K562 (cell line): ENCODE results near the gene RAB2B. TPM values are rescaled to one million over a fixed set of nuclear protein-coding genes. Genes with fewer than 3 reads are reported as not detected.
"Not testable (repeated sequence)": the region's sequence is repeated elsewhere in the genome, so short reads cannot be mapped to it uniquely, and the experiment has no call there.

Experiments
- ATAC-seq: fragments of 200-7000 bp; cut with Tn5 transposase; 3 replicates; pipeline ENCODE4 v1.9.1; 2020; ENCODE audit warnings: moderate library complexity
- BruUV-seq: library from RNA; stranded (reverse); fragments of 400-500 nt; replicated peaks from 2 replicates; lab custom pipeline; 2021; lab: Mats Ljungman, UMichigan
- CTCF ChIA-PET: fragments of 300-600 bp; formaldehyde crosslinking; extraction: SDS; loops from one replicate; lab custom pipeline; 2021; ENCODE audit warnings: low intra/inter-chr PET ratio; lab: Yijun Ruan, JAX
- POLR2A ChIA-PET: fragments of 300-600, 350-650 bp; sonication (Branson Sonifier 250); formaldehyde crosslinking; extraction: SDS; loops from one replicate; lab custom pipeline; 2021; ENCODE audit warnings: antibody characterized with exemption, inconsistent platforms; lab: Yijun Ruan, JAX
- DNase-seq, 4 experiments: peaks; one replicate each; pipeline versions ENCODE4 v3.0.0 to v3.0.0-alpha.2; 2011 to 2018; ENCODE audit warnings: low spot score in 3 of 4, mixed read lengths in 3 of 4; ENCODE audit errors: extremely low read depth in 1 of 4
- FAIRE-seq: peaks from 2 replicates; lab custom pipeline; 2011; peaks lifted over from hg19 to GRCh38; lab: Jason Lieb, UNC
- H2AFZ ChIP-seq: 2 replicates; pipeline ENCODE4 v1.6.0; 2011; ENCODE audit warnings: low read depth, low read length, control low read depth, inconsistent platforms
- H3K27ac ChIP-seq: fragments of 200-600 bp; 3 replicates; pipeline ENCODE4 v1.8.0; 2011; ENCODE audit warnings: low read depth, mild to moderate bottlenecking, control low read depth, inconsistent platforms, low read length, moderate library complexity, mixed read lengths; ENCODE audit errors: extremely low read depth
- H3K27me3 ChIP-seq, 2 experiments: fragments of 300-600 bp in 1 of 2; 2 replicates in 1 of 2; 3 replicates in 1 of 2; pipeline versions ENCODE4 v1.6.0 to v1.8.0; 2011; ENCODE audit warnings: inconsistent platforms in 2 of 2, low read length in 2 of 2, mild to moderate bottlenecking in 1 of 2, mixed read lengths in 1 of 2, moderate library complexity in 1 of 2; ENCODE audit not compliant: control insufficient read depth in 2 of 2, insufficient read depth in 2 of 2
- H3K36me3 ChIP-seq: fragments of 300-600 bp; 3 replicates; pipeline ENCODE4 v1.8.0; 2011; ENCODE audit warnings: mild to moderate bottlenecking, low read length, inconsistent platforms; ENCODE audit not compliant: control insufficient read depth, insufficient read depth
- H3K4me1 ChIP-seq, 2 experiments: fragments of 200-600 bp in 1 of 2; replicated peaks in 1 of 2; 2 replicates in 1 of 2; 3 replicates in 1 of 2; pipeline versions ENCODE4 v1.5.1 to v1.8.0; 2011; ENCODE audit warnings: inconsistent platforms in 2 of 2, low read length in 2 of 2, mild to moderate bottlenecking in 1 of 2, mixed read lengths in 1 of 2, moderate library complexity in 1 of 2; ENCODE audit not compliant: control insufficient read depth in 2 of 2, insufficient read depth in 2 of 2
- H3K4me2 ChIP-seq: 2 replicates; pipeline ENCODE4 v1.6.1; 2011; ENCODE audit warnings: low read length, control low read depth, inconsistent platforms, mixed read lengths; ENCODE audit not compliant: insufficient read depth
- H3K4me3 ChIP-seq: fragments of 200-600 bp; sonication (generic), shearing (Covaris generic); 2 replicates; pipeline ENCODE4 v1.5.1; 2016; ENCODE audit warnings: control low read depth, inconsistent platforms
- H3K79me2 ChIP-seq: fragments of 200-600 bp; 3 replicates; pipeline ENCODE4 v1.8.0; 2011; ENCODE audit warnings: low read length, inconsistent platforms; ENCODE audit not compliant: control insufficient read depth, insufficient read depth
- H3K9ac ChIP-seq, 2 experiments: 2 replicates each; pipeline versions ENCODE4 v1.6.0 to v1.6.1; 2011; ENCODE audit warnings: low read depth in 2 of 2, low read length in 2 of 2, control low read depth in 1 of 2, inconsistent platforms in 1 of 2, mild to moderate bottlenecking in 1 of 2, mixed read lengths in 1 of 2; ENCODE audit not compliant: insufficient read depth in 1 of 2
- H3K9me1 ChIP-seq: one replicate; pipeline ENCODE4 v1.6.0; 2011; ENCODE audit warnings: inconsistent platforms, mild to moderate bottlenecking, low read length, moderate library complexity; ENCODE audit not compliant: control insufficient read depth, insufficient read depth
- H3K9me3 ChIP-seq: replicated peaks from 2 replicates; pipeline ENCODE4 v1.5.1; 2011; ENCODE audit warnings: low read depth, low read length, inconsistent platforms; ENCODE audit not compliant: control insufficient read depth, insufficient read depth
- H4K20me1 ChIP-seq: replicated peaks from 2 replicates; pipeline ENCODE4 v1.6.1; 2011; ENCODE audit warnings: low read length, inconsistent platforms, mixed read lengths; ENCODE audit not compliant: control insufficient read depth, insufficient read depth
- CC2D1A ChIP-seq: fragments of 450-650 bp; IDR thresholded peaks from 2 replicates; pipeline ENCODE4 v1.6.1; 2017; ENCODE audit warnings: mild to moderate bottlenecking
- CEBPG ChIP-seq, 3 experiments: fragments of 200-800 bp in 1 of 3; sonication (Bioruptor generic) in 1 of 3; sonication (generic) in 1 of 3; formaldehyde crosslinking in 1 of 3; IDR thresholded peaks in 2 of 3; conservative IDR thresholded peaks in 1 of 3; 2 replicates each; pipeline versions ENCODE4 v1.6.1 to v1.8.0; 2016 to 2022; ENCODE audit warnings: missing compliant biosample characterization in 2 of 3, missing genetic modification characterization in 2 of 3, mild to moderate bottlenecking in 1 of 3, missing genetic modification reagents in 1 of 3
- KLF6 ChIP-seq: fragments of 250-450 bp; sonication (Bioruptor Pico); IDR thresholded peaks from 2 replicates; pipeline ENCODE4 v1.4.0; 2020; ENCODE audit warnings: mild to moderate bottlenecking, moderate library complexity, borderline replicate concordance
- SIX5 ChIP-seq, 2 experiments: IDR thresholded peaks; 2 replicates each; pipeline ENCODE4 v1.6.1; 2011; ENCODE audit warnings: low read length in 2 of 2, borderline replicate concordance in 1 of 2, low read depth in 1 of 2, mild to moderate bottlenecking in 1 of 2, moderate library complexity in 1 of 2; ENCODE audit not compliant: insufficient read depth in 1 of 2
- SMARCE1 ChIP-seq: fragments of 450-650 bp; IDR thresholded peaks from 2 replicates; pipeline ENCODE4 v1.7.1; 2016; ENCODE audit warnings: mild to moderate bottlenecking
- ZNF408 ChIP-seq: fragments of 250-450 bp; sonication (Bioruptor Pico); IDR thresholded peaks from 2 replicates; pipeline ENCODE4 v1.4.0; 2020; ENCODE audit warnings: low read depth, mild to moderate bottlenecking, moderate library complexity
- WGBS: fragments of 100-300 bp; shearing (Covaris generic); methylation state at CpG from one replicate; pipeline ENCODE4 v1.1.6; 2016; ENCODE audit warnings: low coverage, mixed read lengths; ENCODE audit not compliant: insufficient coverage; ENCODE audit errors: missing lambda C conversion rate; 5-methylcytosine and 5-hydroxymethylcytosine counted together
- in situ Hi-C: fragments of 300-500 bp; cut with MboI; formaldehyde crosslinking; loops from 4 replicates; pipeline ENCODE4 v1.15.0; 2018; ENCODE audit warnings: inconsistent platforms, mixed read lengths
- intact Hi-C: fragments of 100-400 bp; cut with micrococcal nuclease; formaldehyde crosslinking; loops from 2 replicates; pipeline ENCODE4 v1.14.2; 2022
- polyA plus RNA-seq, 8 experiments: library from polyadenylated mRNA; depleted of rRNA in 4 of 8; stranded (reverse) in 5 of 8; unstranded in 3 of 8; fragments of >200 nt; fragmentation: Nextera tagmentation in 2 of 8; fragmentation: Illumina TruSeq in 1 of 8; extraction: Ambion mirVana in 2 of 8; extraction: Trizol in 1 of 8; gene quantifications; 2 replicates each; pipeline versions ENCODE4 v1.2.1 to v1.2.3, GENCODE V29; 2011 to 2014; ENCODE audit warnings: inconsistent platforms in 1 of 8, missing spikeins in 1 of 8
- total RNA-seq, 7 experiments: library from RNA; depleted of rRNA in 6 of 7; stranded (reverse); fragments of >200 nt in 6 of 7; fragmentation: Illumina TruSeq in 2 of 7; extraction: Trizol in 2 of 7; gene quantifications; 2 replicates each; pipeline versions ENCODE4 v1.2.1 to v1.2.3, GENCODE V29; 2011 to 2021; ENCODE audit warnings: low replicate concordance in 1 of 7
- TF ChIP-seq, protein P1 (sequence below): fragments of 250-450 bp; sonication (Bioruptor Pico); IDR thresholded peaks from 2 replicates; pipeline ENCODE4 v1.5.0; 2021
- TF ChIP-seq, protein P2 (sequence below), 2 experiments: IDR thresholded peaks; 2 replicates each; pipeline ENCODE4 v1.6.1; 2011; ENCODE audit warnings: borderline replicate concordance in 1 of 2, control low read depth in 1 of 2, low read depth in 1 of 2, low read length in 1 of 2, mild to moderate bottlenecking in 1 of 2, mixed read lengths in 1 of 2, moderate library complexity in 1 of 2; ENCODE audit not compliant: insufficient read depth in 1 of 2, insufficient read length in 1 of 2, poor library complexity in 1 of 2, severe bottlenecking in 1 of 2; ENCODE audit errors: extremely low read depth in 1 of 2
- TF ChIP-seq, protein P3 (sequence below): fragments of 200-800 bp; sonication (Bioruptor generic); IDR thresholded peaks from 2 replicates; pipeline ENCODE4 v1.6.1; 2017; ENCODE audit warnings: missing genetic modification characterization, missing compliant biosample characterization

RAB2B gene
- total and polyA plus RNA-seq, 9 of the 15 experiments (the other 6 are each of a cell fraction or from before 2014, with no cell fraction given) = 4.6 to 19.8 (median 9.8) TPM

DNA sequence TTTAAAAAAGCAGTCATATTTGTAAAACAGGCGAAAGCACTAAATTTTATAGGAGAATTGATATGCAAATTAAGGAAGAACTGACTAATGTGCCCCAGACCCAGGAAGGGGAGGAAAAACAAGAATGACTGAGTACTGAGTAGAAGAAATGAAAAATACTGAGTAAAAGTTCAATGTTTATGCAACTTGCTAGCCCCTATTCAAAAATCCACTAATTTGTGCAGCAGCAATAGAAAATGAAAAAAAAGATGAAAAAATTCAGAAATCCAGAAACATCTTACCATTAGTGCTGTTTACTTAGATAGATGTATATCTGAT lies 26.9 kb downstream of the RAB2B start (continued):
- TF ChIP-seq, protein P1, sequence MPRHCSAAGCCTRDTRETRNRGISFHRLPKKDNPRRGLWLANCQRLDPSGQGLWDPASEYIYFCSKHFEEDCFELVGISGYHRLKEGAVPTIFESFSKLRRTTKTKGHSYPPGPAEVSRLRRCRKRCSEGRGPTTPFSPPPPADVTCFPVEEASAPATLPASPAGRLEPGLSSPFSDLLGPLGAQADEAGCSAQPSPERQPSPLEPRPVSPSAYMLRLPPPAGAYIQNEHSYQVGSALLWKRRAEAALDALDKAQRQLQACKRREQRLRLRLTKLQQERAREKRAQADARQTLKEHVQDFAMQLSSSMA (CRISPR knock-in tag) = no peak

DNA sequence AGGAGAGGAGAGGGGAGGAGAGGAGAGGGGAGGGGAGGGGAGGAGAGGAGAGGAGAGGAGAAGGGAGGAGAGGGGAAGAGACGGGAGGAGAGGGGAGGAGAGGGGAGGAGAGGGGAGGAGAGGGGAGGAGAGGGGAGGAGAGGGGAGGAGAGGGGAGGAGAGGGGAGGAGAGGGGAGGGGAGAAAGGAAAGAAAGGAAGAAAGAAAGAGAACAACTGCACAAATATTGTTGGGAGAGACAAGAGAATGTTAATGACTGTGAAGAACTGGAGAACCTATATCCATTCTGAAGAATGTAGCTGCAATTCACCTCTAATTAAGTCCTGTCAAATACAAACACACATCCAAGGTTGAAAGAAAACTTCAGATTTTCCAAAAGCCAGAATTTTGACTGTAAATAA lies 34.1 kb downstream of the RAB2B start:
- BruUV-seq, intact Hi-C loops, H3K4me3 ChIP-seq, H3K27ac ChIP-seq, CTCF ChIA-PET, H3K9ac ChIP-seq, ATAC-seq, H2AFZ ChIP-seq, DNase-seq, H3K9me3 ChIP-seq, H3K27me3 ChIP-seq, H3K4me2 ChIP-seq, FAIRE-seq, in situ Hi-C loops, H3K36me3 ChIP-seq, H3K9me1 ChIP-seq, H4K20me1 ChIP-seq: not testable (repeated sequence)
- Histone ChIP-seq H3K4me1 (peaks cover 13 to 15% of the 10 kb centered on the region in 2 experiments; a peak in 3 of 5 replicates), H3K79me2 (peaks cover 78% of the 10 kb centered on the region)
- no CpG with 5 or more reads among the region's 1 CpG for WGBS
- POLR2A ChIA-PET = interaction anchor here (1.2 kb wide), 1 partner anchor 12 kb away, joined by 6 read pairs; no protein-coding TSS in a partner anchor

DNA sequence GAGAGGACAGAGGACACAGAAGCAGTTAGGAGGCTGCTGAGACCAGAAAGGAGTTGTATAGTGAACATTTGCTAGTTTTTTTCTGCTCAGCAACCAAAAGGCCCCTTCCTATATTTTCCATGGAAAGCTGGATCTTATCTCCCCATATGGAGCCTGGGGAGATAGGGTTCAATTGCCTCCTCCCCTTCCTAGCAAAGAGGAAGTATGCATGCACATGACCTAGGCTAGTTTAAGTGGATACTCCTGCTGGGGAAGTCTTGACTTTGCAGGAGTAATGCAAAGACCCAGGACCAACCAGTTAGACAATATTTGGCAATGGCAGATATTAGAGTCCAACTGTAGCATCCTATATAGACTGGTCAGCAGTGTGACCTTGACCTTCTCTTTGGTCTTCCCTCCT lies 35.9 kb downstream of the RAB2B start:
- Histone ChIP-seq H3K9ac (peak overlapping the region in 1 of 2 experiments; percentile 1; a peak in 1 of 4 replicates), H3K27ac (peak overlapping the region; percentile 7), H3K36me3 (0 out of 3 replicates have a peak, but pooled peaks cover 3% of the 10 kb centered on the region), H3K4me1 (peaks cover 13 to 15% of the 10 kb centered on the region in 2 experiments; a peak in 3 of 5 replicates), H3K4me2 (peak overlapping the region; percentile 41; the same call in 1 of the 2 replicates), H3K9me3 (no peaks in the 10 kb centered on the region), H3K9me1 (no peaks in the 10 kb centered on the region), H3K4me3 (no peak overlapping the region), H3K79me2 (peaks cover 78% of the 10 kb centered on the region), H4K20me1 (no peaks in the 10 kb centered on the region), H3K27me3 (no peaks in the 10 kb centered on the region), H2AFZ (no peak overlapping the region)
- DNase-seq (peak in 3 of 4 experiments; percentile 15 to 49 (median 21)), FAIRE-seq (peak; percentile 56), ATAC-seq (peak; percentile 44)
- in situ Hi-C loops = no loop called here
- intact Hi-C loops = no loop called here
- POLR2A ChIA-PET = interaction anchor here (1.5 kb wide), 1 partner anchor 10 kb away, joined by 4 read pairs; no protein-coding TSS in a partner anchor
- BruUV-seq = no TSS peak
- CTCF ChIA-PET = no interaction called here
- TF ChIP-seq, protein P2, sequence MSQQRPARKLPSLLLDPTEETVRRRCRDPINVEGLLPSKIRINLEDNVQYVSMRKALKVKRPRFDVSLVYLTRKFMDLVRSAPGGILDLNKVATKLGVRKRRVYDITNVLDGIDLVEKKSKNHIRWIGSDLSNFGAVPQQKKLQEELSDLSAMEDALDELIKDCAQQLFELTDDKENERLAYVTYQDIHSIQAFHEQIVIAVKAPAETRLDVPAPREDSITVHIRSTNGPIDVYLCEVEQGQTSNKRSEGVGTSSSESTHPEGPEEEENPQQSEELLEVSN (IDR thresholded peaks at IDR 0.05; ENCODE audit: borderline replicate concordance in 1 of 2, extremely low read depth in 1 of 2, insufficient read depth in 1 of 2, insufficient read length in 1 of 2, low read depth in 1 of 2, low read length in 1 of 2, poor library complexity in 1 of 2, severe bottlenecking in 1 of 2) = no peak
- TF ChIP-seq, protein P3, sequence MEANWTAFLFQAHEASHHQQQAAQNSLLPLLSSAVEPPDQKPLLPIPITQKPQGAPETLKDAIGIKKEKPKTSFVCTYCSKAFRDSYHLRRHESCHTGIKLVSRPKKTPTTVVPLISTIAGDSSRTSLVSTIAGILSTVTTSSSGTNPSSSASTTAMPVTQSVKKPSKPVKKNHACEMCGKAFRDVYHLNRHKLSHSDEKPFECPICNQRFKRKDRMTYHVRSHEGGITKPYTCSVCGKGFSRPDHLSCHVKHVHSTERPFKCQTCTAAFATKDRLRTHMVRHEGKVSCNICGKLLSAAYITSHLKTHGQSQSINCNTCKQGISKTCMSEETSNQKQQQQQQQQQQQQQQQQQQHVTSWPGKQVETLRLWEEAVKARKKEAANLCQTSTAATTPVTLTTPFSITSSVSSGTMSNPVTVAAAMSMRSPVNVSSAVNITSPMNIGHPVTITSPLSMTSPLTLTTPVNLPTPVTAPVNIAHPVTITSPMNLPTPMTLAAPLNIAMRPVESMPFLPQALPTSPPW (CRISPR knock-in tag) = peak; percentile 54; the same call in 1 of the 2 replicates
- peak; percentile 23; the same call in 1 of the 2 replicates for TF ChIP-seq SMARCE1
- TF ChIP-seq ZNF408 (CRISPR knock-in tag) = no peak
- TF ChIP-seq SIX5 (IDR thresholded peaks at IDR 0.05; ENCODE audit: borderline replicate concordance in 1 of 2, insufficient read depth in 1 of 2, low read depth in 1 of 2, low read length in 2 of 2) = no peak
- TF ChIP-seq KLF6 (CRISPR knock-in tag) = no peak
- no peak for TF ChIP-seq CC2D1A
- TF ChIP-seq CEBPG (CRISPR knock-in tag; IDR thresholded peaks at IDR 0.05) = no peak
- no peak for TF ChIP-seq CEBPG (tag; conservative IDR thresholded peaks at IDR 0.05 in 1 of 2, IDR thresholded peaks at IDR 0.05 in 1 of 2)
